Body of pancreas (tissue), 4 donors: ENCODE data around the gene TOR1AIP2. TPM values are rescaled to one million over a fixed set of nuclear protein-coding genes. Genes with fewer than 3 reads are reported as not detected.
"Not testable (repeated sequence)": the region's sequence is repeated elsewhere in the genome, so short reads cannot be mapped to it uniquely, and the experiment has no call there.

ENCODE experiments used
- ATAC-seq: fragments of 150-250 bp; one replicate; pipeline ENCODE4 v1.9.1; 2016
- DNase-seq, 4 donors: peaks; one replicate each; pipeline ENCODE4 v3.0.0-alpha.2; 2019
- H3K27ac ChIP-seq, 4 donors: fragments of 200-600 bp; sonication (generic); 1 replicate in 3 of 4; 2 replicates in 1 of 4; pipeline versions ENCODE4 v1.5.1 to v1.6.1; 2016 to 2019; ENCODE audit warnings: mild to moderate bottlenecking in 1 of 4, mixed read lengths in 1 of 4, moderate library complexity in 1 of 4
- H3K27me3 ChIP-seq, 2 donors: fragments of 200-600 bp; sonication (generic); one replicate each; pipeline ENCODE4 v1.6.0; 2016; ENCODE audit warnings: mild to moderate bottlenecking in 1 of 2
- H3K36me3 ChIP-seq, 2 donors: fragments of 200-600 bp; sonication (generic); replicated peaks in 1 of 2; 2 replicates each; pipeline ENCODE4 v1.5.1; 2016; ENCODE audit warnings: low read depth in 2 of 2; ENCODE audit not compliant: insufficient read depth in 1 of 2
- H3K4me1 ChIP-seq: fragments of 200-600 bp; sonication (generic); one replicate; pipeline ENCODE4 v1.6.0; 2016
- H3K4me3 ChIP-seq, 2 donors: fragments of 200-600 bp; sonication (generic); 1 replicate in 1 of 2; 2 replicates in 1 of 2; pipeline ENCODE4 v1.5.1; 2016 to 2019
- H3K9me3 ChIP-seq, 3 donors: fragments of 200-600 bp; sonication (generic); 1 replicate in 2 of 3; 2 replicates in 1 of 3; pipeline ENCODE4 v1.5.1; 2016
- CTCF ChIP-seq, 7 experiments: fragments of 450-650 bp in 4 of 7; fragments of 200-600 bp in 3 of 7; sonication (generic) in 3 of 7; IDR thresholded peaks; one replicate each; pipeline ENCODE4 v1.5.1; 2016 to 2019; ENCODE audit warnings: antibody characterized with exemption in 7 of 7
- POLR2A ChIP-seq, 3 donors: fragments of 450-650 bp; IDR thresholded peaks; one replicate each; pipeline ENCODE4 v1.6.1; 2016; ENCODE audit warnings: antibody characterized with exemption in 3 of 3, mild to moderate bottlenecking in 2 of 3
- WGBS, 2 donors: methylation state at CpG; one replicate each; pipeline ENCODE4 v1.1.5; 2017; 5-methylcytosine and 5-hydroxymethylcytosine counted together
- intact Hi-C: fragments of 100-400 bp; cut with DNase I; formaldehyde crosslinking; loops from one replicate; pipeline ENCODE4 v1.15.1; 2023
- total RNA-seq, 2 donors: library from RNA; depleted of rRNA; stranded (reverse); fragments of >200 nt; gene quantifications; one replicate each; pipeline ENCODE4 v1.1.0, GENCODE V29; 2016

Gene TOR1AIP2
- total RNA-seq, 2 donors from 2014 or later = 44.1 to 44.8 TPM

GRCh38 chr1:179806333-179806732 lies 71.3 kb downstream of the TOR1AIP2 start:
- 78 to 89% methylated on average over 4 of the region's 4 CpGs for WGBS, 2 donors
- TF ChIP-seq CTCF (IDR thresholded peaks at IDR 0.05) (no peak), POLR2A (IDR thresholded peaks at IDR 0.05) (no peak)
- intact Hi-C loops = no loop called here
- no peak overlapping the region for H3K4me3 ChIP-seq
- H3K9me3 ChIP-seq = no peaks in the 10 kb centered on the region
- H3K36me3 ChIP-seq = no peaks in the 10 kb centered on the region
- no peak for ATAC-seq
- DNase-seq = no peak
- H3K27me3 ChIP-seq = no peaks in the 10 kb centered on the region
- H3K27ac ChIP-seq = no peak overlapping the region
- H3K4me1 ChIP-seq = no peaks in the 10 kb centered on the region

GRCh38 chr1:179805291-179806195 lies 72.1 kb downstream of the TOR1AIP2 start:
- ATAC-seq = no peak
- no peak for TF ChIP-seq POLR2A (IDR thresholded peaks at IDR 0.05)
- TF ChIP-seq CTCF (IDR thresholded peaks at IDR 0.05) = no peak
- no peaks in the 10 kb centered on the region for H3K9me3 ChIP-seq
- no peak overlapping the region for H3K4me3 ChIP-seq
- no peak overlapping the region for H3K27ac ChIP-seq
- no peaks in the 10 kb centered on the region for H3K27me3 ChIP-seq
- intact Hi-C loops = no loop called here
- H3K36me3 ChIP-seq = no peaks in the 10 kb centered on the region
- no peak for DNase-seq
- WGBS, 2 donors = 81 to 90% methylated on average over 19 of the region's 19 CpGs
- no peaks in the 10 kb centered on the region for H3K4me1 ChIP-seq

- H3K27ac ChIP-seq, ATAC-seq, intact Hi-C loops, H3K27me3 ChIP-seq, H3K4me3 ChIP-seq, H3K4me1 ChIP-seq, H3K36me3 ChIP-seq, H3K9me3 ChIP-seq, DNase-seq: not testable (repeated sequence)
- 95 to 100% methylated on average over 2 of the region's 2 CpGs for WGBS, 2 donors
Observed at GRCh38 chr1:179804417-179804816, 73.2 kb downstream of the TOR1AIP2 start.

- no peaks in the 10 kb centered on the region for H3K4me1 ChIP-seq
- no peak for ATAC-seq
- H3K4me3 ChIP-seq = no peak overlapping the region
- 60 to 89% methylated on average over 1 of the region's 1 CpG for WGBS, 2 donors
- intact Hi-C loops = no loop called here
- H3K27ac ChIP-seq = no peak overlapping the region
- TF ChIP-seq POLR2A (IDR thresholded peaks at IDR 0.05) = no peak
- DNase-seq = no peak
- H3K36me3 ChIP-seq = no peaks in the 10 kb centered on the region
- H3K27me3 ChIP-seq = no peaks in the 10 kb centered on the region
- H3K9me3 ChIP-seq = no peaks in the 10 kb centered on the region
Observed at GRCh38 chr1:179803918-179804317, 73.7 kb downstream of the TOR1AIP2 start.

GRCh38 chr1:179803104-179803503 lies 74.5 kb downstream of the TOR1AIP2 start:
- no peak for DNase-seq
- Histone ChIP-seq H3K36me3 (no peaks in the 10 kb centered on the region), H3K4me1 (no peaks in the 10 kb centered on the region), H3K4me3 (no peak overlapping the region), H3K9me3 (no peaks in the 10 kb centered on the region), H3K27ac (no peak overlapping the region), H3K27me3 (no peaks in the 10 kb centered on the region)
- intact Hi-C loops = no loop called here
- TF ChIP-seq POLR2A (IDR thresholded peaks at IDR 0.05) (no peak), CTCF (IDR thresholded peaks at IDR 0.05) (no peak)
- no peak for ATAC-seq
- WGBS, 2 donors = 51 to 64% methylated on average over 2 to 6 of the region's 6 CpGs

GRCh38 chr1:179800481-179800880 lies 77.1 kb downstream of the TOR1AIP2 start:
- Histone ChIP-seq H3K4me3 (no peak overlapping the region), H3K4me1 (no peaks in the 10 kb centered on the region), H3K9me3 (no peaks in the 10 kb centered on the region), H3K36me3 (no peaks in the 10 kb centered on the region), H3K27ac (no peak overlapping the region), H3K27me3 (no peaks in the 10 kb centered on the region)
- 93% methylated on average over 4 of the region's 4 CpGs for WGBS, 2 donors
- intact Hi-C loops = no loop called here
- TF ChIP-seq CTCF (IDR thresholded peaks at IDR 0.05) (no peak), POLR2A (IDR thresholded peaks at IDR 0.05) (no peak)
- DNase-seq (no peak), ATAC-seq (no peak)
